Parathyroid adenoma (tissue), 2 donors: ENCODE measurements around the gene PNMA6E.

Experiments
- H2AFZ ChIP-seq: fragments of 300-600 bp; sonication (generic); one replicate; pipeline ENCODE4 v1.7.0; 2017; ENCODE audit warnings: antibody characterized with exemption, mild to moderate bottlenecking
- H3K27ac ChIP-seq: fragments of 300-600 bp; sonication (generic); one replicate; pipeline ENCODE4 v1.7.0; 2017
- H3K27me3 ChIP-seq: fragments of 300-600 bp; sonication (generic); one replicate; pipeline ENCODE4 v1.7.0; 2017; ENCODE audit warnings: low read length; ENCODE audit not compliant: control insufficient read depth, insufficient read depth
- H3K36me3 ChIP-seq: fragments of 300-600 bp; sonication (generic); one replicate; pipeline ENCODE4 v1.7.0; 2017; ENCODE audit warnings: low read length; ENCODE audit not compliant: control insufficient read depth, insufficient read depth
- H3K4me1 ChIP-seq: fragments of 300-600 bp; sonication (generic); one replicate; pipeline ENCODE4 v1.7.0; 2017; ENCODE audit warnings: control low read depth
- H3K4me2 ChIP-seq: fragments of 300-600 bp; sonication (generic); one replicate; pipeline ENCODE4 v1.7.0; 2017; ENCODE audit warnings: low read length
- H3K4me3 ChIP-seq: fragments of 300-600 bp; sonication (generic); one replicate; pipeline ENCODE4 v1.7.0; 2017; ENCODE audit warnings: low read depth, low read length
- H3K79me2 ChIP-seq: fragments of 300-600 bp; sonication (generic); one replicate; pipeline ENCODE4 v1.7.0; 2017; ENCODE audit warnings: control low read depth
- H3K9ac ChIP-seq: fragments of 300-600 bp; sonication (generic); one replicate; pipeline ENCODE4 v1.7.0; 2017; ENCODE audit warnings: mild to moderate bottlenecking
- H3K9me3 ChIP-seq: fragments of 300-600 bp; sonication (generic); one replicate; pipeline ENCODE4 v1.7.0; 2017; ENCODE audit warnings: low read length; ENCODE audit not compliant: control insufficient read depth
- TF ChIP-seq, protein P1 (sequence below): fragments of 300-600 bp; sonication (generic); IDR thresholded peaks from one replicate; pipeline ENCODE4 v1.7.0; 2017; ENCODE audit warnings: antibody characterized with exemption, mild to moderate bottlenecking
- donor health status: primary hyperparathyroidism.

Gene PNMA6E

DNA sequence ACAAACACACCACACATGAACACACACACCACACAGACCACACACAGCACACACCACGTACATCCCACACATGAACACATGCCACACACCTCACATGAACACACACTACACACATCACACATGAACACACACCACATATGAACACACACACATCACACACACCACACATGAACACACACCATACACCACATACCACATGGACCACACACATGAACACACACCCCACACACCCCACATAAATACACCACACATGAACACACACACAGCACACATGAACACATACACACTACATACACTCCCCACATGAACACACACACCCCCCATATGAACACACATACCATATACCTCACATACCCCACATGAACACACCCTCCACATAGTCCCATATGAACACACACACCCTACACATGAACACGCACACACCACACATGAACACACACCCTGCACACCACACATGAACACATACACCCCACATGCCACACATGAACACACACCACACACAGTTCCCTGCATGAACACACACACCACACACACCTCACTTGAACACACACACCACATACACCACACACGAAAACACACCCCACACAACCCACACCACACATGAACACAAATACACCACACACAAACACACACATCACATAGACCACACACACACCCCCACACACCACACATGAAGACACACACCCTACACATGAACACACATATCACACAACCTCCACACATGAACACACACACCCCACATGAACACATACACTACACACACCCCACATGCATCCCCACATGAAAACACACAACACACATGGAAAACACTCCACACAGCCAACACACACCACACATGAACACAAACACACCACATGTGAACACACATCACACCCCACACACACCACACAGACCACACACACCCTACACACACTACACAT, 18.3 kb downstream of the PNMA6E start:
- Histone ChIP-seq H3K4me3 (no peak overlapping the region), H3K27me3 (no peaks in the 10 kb centered on the region), H3K4me1 (peaks cover 32% of the 10 kb centered on the region), H3K36me3 (no peaks in the 10 kb centered on the region), H3K9me3 (no peaks in the 10 kb centered on the region), H3K4me2 (no peak overlapping the region), H2AFZ (no peak overlapping the region), H3K27ac (peak overlapping the region; percentile 100), H3K9ac (no peak overlapping the region), H3K79me2 (no peaks in the 10 kb centered on the region)
- TF ChIP-seq, protein P1, sequence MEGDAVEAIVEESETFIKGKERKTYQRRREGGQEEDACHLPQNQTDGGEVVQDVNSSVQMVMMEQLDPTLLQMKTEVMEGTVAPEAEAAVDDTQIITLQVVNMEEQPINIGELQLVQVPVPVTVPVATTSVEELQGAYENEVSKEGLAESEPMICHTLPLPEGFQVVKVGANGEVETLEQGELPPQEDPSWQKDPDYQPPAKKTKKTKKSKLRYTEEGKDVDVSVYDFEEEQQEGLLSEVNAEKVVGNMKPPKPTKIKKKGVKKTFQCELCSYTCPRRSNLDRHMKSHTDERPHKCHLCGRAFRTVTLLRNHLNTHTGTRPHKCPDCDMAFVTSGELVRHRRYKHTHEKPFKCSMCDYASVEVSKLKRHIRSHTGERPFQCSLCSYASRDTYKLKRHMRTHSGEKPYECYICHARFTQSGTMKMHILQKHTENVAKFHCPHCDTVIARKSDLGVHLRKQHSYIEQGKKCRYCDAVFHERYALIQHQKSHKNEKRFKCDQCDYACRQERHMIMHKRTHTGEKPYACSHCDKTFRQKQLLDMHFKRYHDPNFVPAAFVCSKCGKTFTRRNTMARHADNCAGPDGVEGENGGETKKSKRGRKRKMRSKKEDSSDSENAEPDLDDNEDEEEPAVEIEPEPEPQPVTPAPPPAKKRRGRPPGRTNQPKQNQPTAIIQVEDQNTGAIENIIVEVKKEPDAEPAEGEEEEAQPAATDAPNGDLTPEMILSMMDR = no peak

DNA sequence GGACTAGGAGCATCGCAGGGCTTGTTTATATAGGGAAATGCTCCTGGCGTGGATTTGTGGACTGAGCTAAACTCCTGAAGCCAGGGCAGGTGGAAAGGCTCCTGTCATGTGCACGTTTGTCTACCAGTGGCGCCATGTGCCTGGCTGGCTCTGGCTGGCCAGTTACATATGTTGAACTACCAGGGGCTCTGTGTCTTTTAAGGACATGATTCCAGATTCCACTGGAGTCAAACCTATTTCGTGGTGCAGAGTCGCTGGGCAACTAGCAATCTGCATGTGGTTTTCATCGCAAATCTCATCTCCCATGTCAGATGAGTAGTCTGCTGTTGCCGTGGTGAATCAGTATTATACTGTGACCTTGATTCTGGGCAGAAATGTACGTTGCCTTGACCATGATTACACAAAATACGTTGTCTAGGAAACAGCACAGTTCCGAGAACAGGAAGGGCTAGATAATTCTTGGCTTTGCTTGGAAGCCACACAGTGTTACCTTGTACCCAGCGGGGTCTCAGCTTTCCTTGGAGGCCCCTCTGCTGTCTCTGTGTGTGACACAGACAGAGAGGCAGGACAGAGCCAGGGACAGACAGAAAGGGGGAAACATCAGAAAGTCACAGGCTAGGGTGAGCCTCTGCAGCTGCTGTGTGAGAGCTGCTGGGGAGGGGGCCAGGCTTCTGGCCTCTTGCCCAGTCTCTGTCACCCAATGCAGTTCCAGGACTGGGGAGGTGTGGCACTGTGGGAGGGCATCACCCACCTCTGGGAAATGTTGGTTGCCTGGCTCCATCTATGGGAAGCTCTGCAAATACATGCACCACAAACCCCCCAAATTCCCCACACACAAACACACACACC, 19.2 kb downstream of the PNMA6E start:
- TF ChIP-seq, protein P1 = no peak
- Histone ChIP-seq H3K4me2 (peak overlapping the region; percentile 51), H3K36me3 (no peaks in the 10 kb centered on the region), H3K27ac (peak overlapping the region; percentile 100), H3K4me1 (peaks cover 32% of the 10 kb centered on the region), H3K9me3 (no peaks in the 10 kb centered on the region), H3K27me3 (no peaks in the 10 kb centered on the region), H2AFZ (peak overlapping the region; percentile 48), H3K79me2 (no peaks in the 10 kb centered on the region), H3K9ac (no peak overlapping the region), H3K4me3 (no peak overlapping the region)

DNA sequence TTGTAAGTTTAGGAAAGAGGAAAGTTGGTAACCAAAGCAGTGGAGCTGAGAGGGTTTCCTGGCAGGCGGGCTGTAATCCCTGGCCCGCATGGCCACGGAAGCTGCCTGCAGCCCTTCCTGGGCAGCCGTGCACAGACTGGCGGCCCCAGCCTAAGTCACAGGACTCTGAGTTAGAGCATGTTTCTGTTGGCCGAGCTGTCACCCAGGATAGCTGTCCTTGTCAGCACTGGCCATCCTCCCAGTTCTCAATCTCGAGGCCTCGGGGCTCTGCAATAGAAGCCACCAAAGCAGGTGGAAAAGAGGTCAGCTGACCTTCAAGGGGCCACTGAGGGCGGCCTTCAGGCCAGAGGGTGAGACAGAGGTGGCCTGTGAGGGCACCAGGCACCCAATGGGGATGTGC, 20.5 kb downstream of the PNMA6E start:
- H3K79me2 ChIP-seq = no peaks in the 10 kb centered on the region
- H3K4me3 ChIP-seq = peak overlapping the region; percentile 27
- no peaks in the 10 kb centered on the region for H3K27me3 ChIP-seq
- no peak overlapping the region for H3K9ac ChIP-seq
- no peaks in the 10 kb centered on the region for H3K9me3 ChIP-seq
- H3K4me2 ChIP-seq = no peak overlapping the region
- no peaks in the 10 kb centered on the region for H3K36me3 ChIP-seq
- H3K27ac ChIP-seq = peak overlapping the region; percentile 100
- peaks cover 36% of the 10 kb centered on the region for H3K4me1 ChIP-seq
- peak overlapping the region; percentile 54 for H2AFZ ChIP-seq
- TF ChIP-seq, protein P1 = no peak

DNA sequence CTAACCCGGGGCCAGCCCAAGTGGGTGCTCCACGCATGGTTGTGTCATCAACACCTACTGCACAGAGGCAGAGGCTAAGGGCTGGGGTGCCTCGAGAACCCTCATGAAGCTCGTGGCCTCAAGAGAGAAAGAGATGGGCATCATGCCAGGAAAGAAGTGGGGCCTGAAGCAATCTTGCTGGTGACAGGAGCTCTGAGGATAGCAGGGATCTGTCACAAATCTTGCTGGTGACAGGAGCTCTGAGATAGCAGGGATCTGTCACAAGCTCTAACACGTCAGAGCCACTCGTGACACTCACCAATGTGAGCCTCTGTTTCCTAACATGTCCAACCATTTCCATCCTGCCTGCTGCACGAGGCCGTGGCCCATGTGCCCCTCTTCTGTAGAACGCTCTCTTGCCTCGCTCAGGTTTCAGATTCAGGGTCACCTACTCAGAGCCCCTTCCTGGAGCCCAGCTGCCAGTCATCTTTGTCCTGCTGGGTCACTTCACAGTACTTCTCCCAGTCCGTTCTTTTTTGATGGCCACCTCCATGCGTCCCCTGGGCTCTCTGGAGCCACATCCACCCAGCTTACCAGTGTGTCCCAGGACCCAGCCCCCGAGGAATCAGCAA, 21.1 kb downstream of the PNMA6E start:
- no peak overlapping the region for H3K9ac ChIP-seq
- H3K27ac ChIP-seq = peak overlapping the region; percentile 100
- no peaks in the 10 kb centered on the region for H3K36me3 ChIP-seq
- no peak overlapping the region for H3K4me2 ChIP-seq
- H3K27me3 ChIP-seq = no peaks in the 10 kb centered on the region
- H3K4me3 ChIP-seq = peak overlapping the region; percentile 27
- peaks cover 42% of the 10 kb centered on the region for H3K4me1 ChIP-seq
- H2AFZ ChIP-seq = peak overlapping the region; percentile 54
- TF ChIP-seq, protein P1 = no peak
- no peaks in the 10 kb centered on the region for H3K79me2 ChIP-seq
- no peaks in the 10 kb centered on the region for H3K9me3 ChIP-seq
